ENCODE measurements around the gene FAM222A.

DNA sequence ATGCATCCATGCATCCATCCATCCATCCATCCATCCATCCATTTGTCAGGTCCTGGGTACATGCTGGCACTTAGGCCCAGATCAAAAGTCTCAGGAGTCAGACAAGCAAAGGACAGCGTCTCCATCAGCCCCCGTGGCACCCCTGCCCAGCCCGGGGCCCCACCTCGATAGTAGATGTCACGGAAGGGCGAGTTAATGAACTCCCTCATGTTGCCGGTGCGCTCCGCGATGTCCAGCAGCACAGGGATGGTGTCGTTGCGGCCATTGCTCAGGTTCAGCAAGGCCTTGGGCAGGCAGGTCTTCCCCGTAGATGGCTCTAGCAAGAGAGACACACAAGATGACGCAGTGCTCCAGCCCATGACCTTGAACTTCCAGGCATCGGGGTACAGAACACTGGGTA lies 89.2 kb downstream of the FAM222A start:
- no peak for TF ChIP-seq EZH2 (IDR thresholded peaks at IDR 0.05)
- no peak for TF ChIP-seq SIN3A (IDR thresholded peaks at IDR 0.05; ENCODE audit: low read depth)
- TF ChIP-seq RAD21 (IDR thresholded peaks at IDR 0.05; ENCODE audit: low read depth) = no peak
- TF ChIP-seq, protein P1, sequence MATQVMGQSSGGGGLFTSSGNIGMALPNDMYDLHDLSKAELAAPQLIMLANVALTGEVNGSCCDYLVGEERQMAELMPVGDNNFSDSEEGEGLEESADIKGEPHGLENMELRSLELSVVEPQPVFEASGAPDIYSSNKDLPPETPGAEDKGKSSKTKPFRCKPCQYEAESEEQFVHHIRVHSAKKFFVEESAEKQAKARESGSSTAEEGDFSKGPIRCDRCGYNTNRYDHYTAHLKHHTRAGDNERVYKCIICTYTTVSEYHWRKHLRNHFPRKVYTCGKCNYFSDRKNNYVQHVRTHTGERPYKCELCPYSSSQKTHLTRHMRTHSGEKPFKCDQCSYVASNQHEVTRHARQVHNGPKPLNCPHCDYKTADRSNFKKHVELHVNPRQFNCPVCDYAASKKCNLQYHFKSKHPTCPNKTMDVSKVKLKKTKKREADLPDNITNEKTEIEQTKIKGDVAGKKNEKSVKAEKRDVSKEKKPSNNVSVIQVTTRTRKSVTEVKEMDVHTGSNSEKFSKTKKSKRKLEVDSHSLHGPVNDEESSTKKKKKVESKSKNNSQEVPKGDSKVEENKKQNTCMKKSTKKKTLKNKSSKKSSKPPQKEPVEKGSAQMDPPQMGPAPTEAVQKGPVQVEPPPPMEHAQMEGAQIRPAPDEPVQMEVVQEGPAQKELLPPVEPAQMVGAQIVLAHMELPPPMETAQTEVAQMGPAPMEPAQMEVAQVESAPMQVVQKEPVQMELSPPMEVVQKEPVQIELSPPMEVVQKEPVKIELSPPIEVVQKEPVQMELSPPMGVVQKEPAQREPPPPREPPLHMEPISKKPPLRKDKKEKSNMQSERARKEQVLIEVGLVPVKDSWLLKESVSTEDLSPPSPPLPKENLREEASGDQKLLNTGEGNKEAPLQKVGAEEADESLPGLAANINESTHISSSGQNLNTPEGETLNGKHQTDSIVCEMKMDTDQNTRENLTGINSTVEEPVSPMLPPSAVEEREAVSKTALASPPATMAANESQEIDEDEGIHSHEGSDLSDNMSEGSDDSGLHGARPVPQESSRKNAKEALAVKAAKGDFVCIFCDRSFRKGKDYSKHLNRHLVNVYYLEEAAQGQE (IDR thresholded peaks at IDR 0.05; ENCODE audit: low read depth) = no peak
- TF ChIP-seq, protein P2, sequence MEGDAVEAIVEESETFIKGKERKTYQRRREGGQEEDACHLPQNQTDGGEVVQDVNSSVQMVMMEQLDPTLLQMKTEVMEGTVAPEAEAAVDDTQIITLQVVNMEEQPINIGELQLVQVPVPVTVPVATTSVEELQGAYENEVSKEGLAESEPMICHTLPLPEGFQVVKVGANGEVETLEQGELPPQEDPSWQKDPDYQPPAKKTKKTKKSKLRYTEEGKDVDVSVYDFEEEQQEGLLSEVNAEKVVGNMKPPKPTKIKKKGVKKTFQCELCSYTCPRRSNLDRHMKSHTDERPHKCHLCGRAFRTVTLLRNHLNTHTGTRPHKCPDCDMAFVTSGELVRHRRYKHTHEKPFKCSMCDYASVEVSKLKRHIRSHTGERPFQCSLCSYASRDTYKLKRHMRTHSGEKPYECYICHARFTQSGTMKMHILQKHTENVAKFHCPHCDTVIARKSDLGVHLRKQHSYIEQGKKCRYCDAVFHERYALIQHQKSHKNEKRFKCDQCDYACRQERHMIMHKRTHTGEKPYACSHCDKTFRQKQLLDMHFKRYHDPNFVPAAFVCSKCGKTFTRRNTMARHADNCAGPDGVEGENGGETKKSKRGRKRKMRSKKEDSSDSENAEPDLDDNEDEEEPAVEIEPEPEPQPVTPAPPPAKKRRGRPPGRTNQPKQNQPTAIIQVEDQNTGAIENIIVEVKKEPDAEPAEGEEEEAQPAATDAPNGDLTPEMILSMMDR (IDR thresholded peaks at IDR 0.05 in 2 of 3, conservative IDR thresholded peaks at IDR 0.05 in 1 of 3; ENCODE audit: borderline replicate concordance in 1 of 3, insufficient read depth in 1 of 3, low read depth in 2 of 3, low read length in 2 of 3) = no peak
- TF ChIP-seq EZH2phosphoT487 (IDR thresholded peaks at IDR 0.05; ENCODE audit: borderline replicate concordance) = no peak
- TF ChIP-seq POLR2A (IDR thresholded peaks at IDR 0.05; ENCODE audit: borderline replicate concordance, extremely low read depth, insufficient read depth, insufficient read length) = no peak
- no peak for TF ChIP-seq POLR2AphosphoS5 (IDR thresholded peaks at IDR 0.05; ENCODE audit: low read depth, low read length)
- TF ChIP-seq, protein P3, sequence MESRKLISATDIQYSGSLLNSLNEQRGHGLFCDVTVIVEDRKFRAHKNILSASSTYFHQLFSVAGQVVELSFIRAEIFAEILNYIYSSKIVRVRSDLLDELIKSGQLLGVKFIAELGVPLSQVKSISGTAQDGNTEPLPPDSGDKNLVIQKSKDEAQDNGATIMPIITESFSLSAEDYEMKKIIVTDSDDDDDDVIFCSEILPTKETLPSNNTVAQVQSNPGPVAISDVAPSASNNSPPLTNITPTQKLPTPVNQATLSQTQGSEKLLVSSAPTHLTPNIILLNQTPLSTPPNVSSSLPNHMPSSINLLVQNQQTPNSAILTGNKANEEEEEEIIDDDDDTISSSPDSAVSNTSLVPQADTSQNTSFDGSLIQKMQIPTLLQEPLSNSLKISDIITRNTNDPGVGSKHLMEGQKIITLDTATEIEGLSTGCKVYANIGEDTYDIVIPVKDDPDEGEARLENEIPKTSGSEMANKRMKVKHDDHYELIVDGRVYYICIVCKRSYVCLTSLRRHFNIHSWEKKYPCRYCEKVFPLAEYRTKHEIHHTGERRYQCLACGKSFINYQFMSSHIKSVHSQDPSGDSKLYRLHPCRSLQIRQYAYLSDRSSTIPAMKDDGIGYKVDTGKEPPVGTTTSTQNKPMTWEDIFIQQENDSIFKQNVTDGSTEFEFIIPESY (IDR thresholded peaks at IDR 0.05; ENCODE audit: extremely low read depth, insufficient replicate concordance, low read length) = no peak
- TF ChIP-seq, protein P4, sequence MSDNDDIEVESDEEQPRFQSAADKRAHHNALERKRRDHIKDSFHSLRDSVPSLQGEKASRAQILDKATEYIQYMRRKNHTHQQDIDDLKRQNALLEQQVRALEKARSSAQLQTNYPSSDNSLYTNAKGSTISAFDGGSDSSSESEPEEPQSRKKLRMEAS (IDR thresholded peaks at IDR 0.05) = no peak
